ENCODE data around the gene WDR74. TPM values are rescaled to one million over a fixed set of nuclear protein-coding genes. Genes with fewer than 3 reads are reported as not detected.

Gene WDR74
- total and polyA plus RNA-seq, 9 of the 15 experiments (the other 6 are each of a cell fraction or from before 2014, with no cell fraction given), result 32.7 to 210 (median 114) TPM

DNA sequence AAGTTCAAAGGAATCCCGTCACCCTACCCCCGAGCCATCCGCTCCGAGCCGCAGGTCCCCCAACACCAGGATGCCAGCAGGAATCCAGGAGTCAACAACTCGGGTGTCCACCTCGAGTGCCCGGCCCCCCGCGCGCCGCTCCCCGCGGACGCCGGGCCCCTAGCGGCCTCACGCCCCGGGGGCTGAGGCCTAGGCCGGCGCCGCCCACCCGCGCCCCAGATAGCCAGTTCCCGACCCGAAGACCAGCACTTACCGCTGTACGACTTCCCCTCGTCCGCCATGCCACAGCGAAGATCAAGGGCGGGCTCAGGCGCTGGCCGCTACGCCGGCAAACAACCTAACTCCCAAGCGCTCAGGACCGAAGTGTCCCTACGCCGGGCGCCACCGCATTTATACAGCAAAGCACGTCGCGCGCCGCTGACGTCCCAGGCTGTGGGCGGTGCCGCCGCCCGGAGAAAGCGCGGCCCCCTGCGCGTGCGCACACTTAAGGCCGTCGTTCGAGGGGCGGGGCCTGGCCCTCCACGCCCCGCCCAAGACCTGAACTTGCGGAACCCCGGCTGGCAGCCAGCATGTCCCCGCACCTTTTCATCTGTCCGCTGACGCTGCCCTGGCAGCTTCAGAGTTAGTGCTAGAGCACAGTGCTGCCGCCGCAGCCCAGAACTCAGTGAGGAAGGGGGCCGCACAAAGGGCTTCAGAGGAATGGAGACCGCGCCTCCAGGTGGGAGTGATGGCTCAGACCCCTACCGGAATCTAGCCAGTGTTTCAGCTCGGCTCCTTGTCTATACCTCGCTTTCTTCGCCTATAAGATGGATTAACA lies 34.1 kb downstream of the WDR74 start, which contains the start of gene NXF1 (continued):
- TF ChIP-seq HIVEP1 (CRISPR knock-in tag; IDR thresholded peaks at IDR 0.05) (no peak; the same call in 1 of the 2 replicates), NCOR1 (IDR thresholded peaks at IDR 0.05) (peak; percentile 59), TAF9B (IDR thresholded peaks at IDR 0.05; ENCODE audit: partially characterized antibody) (peak; percentile 90), JUND (IDR thresholded peaks at IDR 0.05; ENCODE audit: borderline replicate concordance, low read depth, low read length) (peak; percentile 56), JUND (tag; IDR thresholded peaks at IDR 0.05; ENCODE audit: borderline replicate concordance, low read depth, low read length) (peak; percentile 26; the same call in 1 of the 3 replicates), CBX1 (IDR thresholded peaks at IDR 0.05; ENCODE audit: low read depth) (peak; percentile 98), CC2D1A (IDR thresholded peaks at IDR 0.05) (no peak), YBX1 (IDR thresholded peaks at IDR 0.05) (no peak), SAFB2 (IDR thresholded peaks at IDR 0.05; ENCODE audit: borderline replicate concordance, low read depth, low read length, severe bottlenecking) (no peak), RCOR1 (IDR thresholded peaks at IDR 0.05; ENCODE audit: borderline replicate concordance in 1 of 2, low read depth in 2 of 2, low read length in 2 of 2) (no peak), CBX3 (IDR thresholded peaks at IDR 0.05; ENCODE audit: borderline replicate concordance in 1 of 2, low read length in 2 of 2) (peak in 1 of 2 experiments; percentile 64; a peak in 2 of 3 replicates), NCOA4 (IDR thresholded peaks at IDR 0.05; ENCODE audit: partially characterized antibody) (no peak), ATF1 (CRISPR knock-in tag; IDR thresholded peaks at IDR 0.05) (peak; percentile 92), ATF1 (tag; IDR thresholded peaks at IDR 0.05) (peak; percentile 98), ZNF384 (IDR thresholded peaks at IDR 0.05; ENCODE audit: low read depth, low read length) (no peak), ILF3 (IDR thresholded peaks at IDR 0.05; ENCODE audit: borderline replicate concordance) (peak; percentile 97; the same call in 1 of the 2 replicates), ELF4 (CRISPR knock-in tag; IDR thresholded peaks at IDR 0.05) (0 out of 2 replicates have a peak, but pooled peaks have one; percentile 34), PTRF (tag; IDR thresholded peaks at IDR 0.05) (no peak), PHF8 (IDR thresholded peaks at IDR 0.05; ENCODE audit: borderline replicate concordance, low read length) (peak; percentile 100), SMAD1 (IDR thresholded peaks at IDR 0.05; ENCODE audit: low read depth, low read length, partially characterized antibody) (peak; percentile 93), CREM (IDR thresholded peaks at IDR 0.05; ENCODE audit: low read depth) (peak; percentile 99), DDX20 (tag; IDR thresholded peaks at IDR 0.05; ENCODE audit: low read depth) (no peak), PTTG1 (tag; IDR thresholded peaks at IDR 0.05; ENCODE audit: low read depth) (no peak), E2F1 (CRISPR knock-in tag; IDR thresholded peaks at IDR 0.05) (peak; percentile 91), STAG1 (CRISPR knock-in tag; IDR thresholded peaks at IDR 0.05; ENCODE audit: borderline replicate concordance) (peak; percentile 42), HLTF (IDR thresholded peaks at IDR 0.05) (no peak), ATF4 (CRISPR knock-in tag; IDR thresholded peaks at IDR 0.05) (no peak), GATA2 (CRISPR knock-in tag; IDR thresholded peaks at IDR 0.05) (no peak), FOXA3 (CRISPR knock-in tag; conservative IDR thresholded peaks at IDR 0.05 in 1 of 2, IDR thresholded peaks at IDR 0.05 in 1 of 2) (no peak)

Measured in K562 (cell line).